ENCODE measurements around the gene NEK11. TPM values are rescaled to one million over a fixed set of nuclear protein-coding genes. Genes with fewer than 3 reads are reported as not detected.

NEK11 gene
- total and polyA plus RNA-seq, 4 experiments from 2014 or later, result 1.9 to 6.2 (median 4.5) TPM

DNA sequence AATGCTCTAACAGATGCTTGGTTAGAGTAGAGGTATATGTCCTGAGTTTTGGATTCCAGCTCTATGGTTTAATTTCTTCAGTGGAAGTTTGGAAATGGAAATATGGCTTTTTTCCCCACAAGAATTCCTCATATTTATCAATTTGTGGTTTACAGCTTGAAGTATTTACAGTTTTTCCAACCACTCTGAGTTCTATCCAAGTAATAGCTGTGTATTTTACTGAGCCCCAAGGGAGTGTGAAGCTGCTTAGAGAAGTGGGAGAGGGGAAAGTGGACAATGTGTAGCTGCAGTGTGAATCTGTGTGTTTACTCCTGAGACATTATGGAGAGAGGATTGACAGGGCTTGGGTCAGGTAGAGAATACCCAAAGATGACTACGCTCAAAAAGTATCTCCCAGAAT lies 54.5 kb downstream of the NEK11 start:
- ChIA-PET CTCF (ENCODE audit: partially characterized antibody) (interaction anchor here (0.7 kb wide), 1 partner anchor 9 kb away, joined by 3 read pairs; no protein-coding TSS in a partner anchor), POLR2A (ENCODE audit: partially characterized antibody) (no interaction called here)
- no peaks in the 10 kb centered on the region for H3K27me3 ChIP-seq (ENCODE audit: insufficient read depth, low read length)
- no peak for DNase-seq
- H3K4me3 ChIP-seq (ENCODE audit: low read length in 2 of 2), result no peak overlapping the region
- H3K27ac Mint-ChIP-seq, result no peak overlapping the region
- H3K27me3 Mint-ChIP-seq, result no peaks in the 10 kb centered on the region
- H3K36me3 ChIP-seq (ENCODE audit: insufficient read depth, low read length), result no peaks in the 10 kb centered on the region
- peaks cover 0 to 2% (median 0%) of the 10 kb centered on the region in 8 donors for H3K9me3 Mint-ChIP-seq
- H3K27ac ChIP-seq (ENCODE audit: low read depth, low read length), result no peak overlapping the region
- no peaks in the 10 kb centered on the region for H3K9me3 ChIP-seq (ENCODE audit: control insufficient read depth in 1 of 2, low read length in 2 of 2)
- H3K4me1 Mint-ChIP-seq, result peaks cover 0 to 2% (median 0%) of the 10 kb centered on the region in 4 donors
- intact Hi-C loops (cut with micrococcal nuclease), result no loop called here
- peaks cover 0 to 9% of the 10 kb centered on the region in 2 donors for H3K36me3 Mint-ChIP-seq
- no peak overlapping the region for H3K4me3 Mint-ChIP-seq
- no peaks in the 10 kb centered on the region for H3K4me1 ChIP-seq (ENCODE audit: insufficient read depth, low read length)

DNA sequence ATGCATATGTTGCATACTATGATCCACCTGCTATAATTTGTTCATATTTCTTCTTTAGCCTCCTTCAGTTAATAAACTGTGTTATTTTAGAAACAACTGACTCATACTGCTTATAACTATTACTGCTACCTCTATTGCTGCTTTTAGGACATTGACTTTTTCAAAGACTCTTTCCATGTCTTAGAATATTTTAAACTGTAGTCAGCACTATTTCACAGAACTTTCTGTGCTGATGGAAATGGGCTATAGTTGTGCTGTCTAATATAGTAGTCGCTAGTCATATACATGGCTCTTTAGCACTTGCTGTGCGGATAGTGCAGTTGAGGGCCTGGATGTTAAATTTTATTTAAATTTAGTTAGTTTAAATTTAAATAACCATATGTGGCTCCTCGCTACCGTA lies 55.6 kb downstream of the NEK11 start:
- no peak overlapping the region for H3K27ac ChIP-seq (ENCODE audit: low read depth, low read length)
- Mint-ChIP-seq H3K27me3 (no peaks in the 10 kb centered on the region), H3K36me3 (peaks cover 0 to 9% of the 10 kb centered on the region in 2 donors), H3K4me1 (peaks cover 0 to 2% (median 0%) of the 10 kb centered on the region in 4 donors), H3K9me3 (peaks cover 0 to 2% (median 0%) of the 10 kb centered on the region in 8 donors), H3K27ac (no peak overlapping the region), H3K4me3 (no peak overlapping the region)
- no peaks in the 10 kb centered on the region for H3K9me3 ChIP-seq (ENCODE audit: control insufficient read depth in 1 of 2, low read length in 2 of 2)
- no peak overlapping the region for H3K4me3 ChIP-seq (ENCODE audit: low read length in 2 of 2)
- intact Hi-C loops (cut with micrococcal nuclease), result no loop called here
- no peaks in the 10 kb centered on the region for H3K36me3 ChIP-seq (ENCODE audit: insufficient read depth, low read length)
- ChIA-PET POLR2A (ENCODE audit: partially characterized antibody) (no interaction called here), CTCF (ENCODE audit: partially characterized antibody) (no interaction called here)
- DNase-seq, result no peak
- H3K27me3 ChIP-seq (ENCODE audit: insufficient read depth, low read length), result no peaks in the 10 kb centered on the region
- H3K4me1 ChIP-seq (ENCODE audit: insufficient read depth, low read length), result no peaks in the 10 kb centered on the region

DNA sequence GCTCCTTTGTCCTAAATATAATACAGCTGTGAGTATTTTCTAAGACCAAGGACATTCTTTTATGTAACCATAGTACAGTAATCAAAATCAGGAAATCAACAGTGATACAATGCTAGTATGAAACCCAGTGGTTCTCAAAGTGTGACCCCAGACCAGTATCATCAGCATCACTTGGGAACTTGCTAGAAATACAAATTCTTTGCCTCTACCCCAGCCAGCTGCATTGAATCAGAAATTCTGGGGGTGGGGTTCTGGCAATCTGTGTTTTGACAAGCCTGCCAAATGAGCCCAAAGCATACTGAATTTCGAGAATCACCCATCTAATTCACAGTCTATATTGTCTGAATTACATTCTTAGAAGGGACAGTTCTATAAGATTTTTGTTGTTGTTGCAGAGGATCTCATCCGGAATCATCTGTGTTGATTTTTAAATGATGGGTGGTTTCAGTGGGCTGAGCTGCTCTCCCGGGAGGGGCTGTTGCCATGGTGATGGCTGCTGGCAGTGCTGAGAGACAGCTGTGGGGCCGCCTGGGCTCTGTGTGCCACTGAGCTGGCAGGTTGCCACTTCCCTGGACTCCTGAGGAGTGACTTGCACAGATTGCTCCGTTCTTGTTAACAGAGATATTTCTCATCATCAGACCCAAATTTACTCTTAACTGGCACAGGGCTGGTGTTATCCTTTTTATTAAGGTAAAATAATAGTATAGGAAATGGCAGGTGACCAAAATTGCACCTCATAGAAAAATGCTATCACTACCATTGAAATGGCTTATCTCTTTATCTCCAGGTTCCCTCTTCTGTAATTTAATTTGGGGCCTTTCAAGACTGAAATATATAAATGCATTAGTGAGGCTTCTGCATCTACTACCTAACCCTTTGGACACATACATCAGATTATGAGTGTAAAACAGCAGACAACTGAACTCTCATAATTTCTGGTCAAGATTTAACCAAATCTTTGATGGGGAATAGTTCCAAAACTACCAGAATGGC lies 56.5 kb downstream of the NEK11 start:
- CTCF ChIA-PET (ENCODE audit: partially characterized antibody), result no interaction called here
- no peaks in the 10 kb centered on the region for H3K27me3 Mint-ChIP-seq
- Histone ChIP-seq H3K27me3 (ENCODE audit: insufficient read depth, low read length) (no peaks in the 10 kb centered on the region), H3K4me1 (ENCODE audit: insufficient read depth, low read length) (no peaks in the 10 kb centered on the region), H3K27ac (ENCODE audit: low read depth, low read length) (no peak overlapping the region), H3K4me3 (ENCODE audit: low read length in 2 of 2) (no peak overlapping the region), H3K9me3 (ENCODE audit: control insufficient read depth in 1 of 2, low read length in 2 of 2) (no peaks in the 10 kb centered on the region), H3K36me3 (ENCODE audit: insufficient read depth, low read length) (no peaks in the 10 kb centered on the region)
- intact Hi-C loops (cut with micrococcal nuclease), result no loop called here
- H3K4me3 Mint-ChIP-seq, result no peak overlapping the region
- peaks cover 0 to 9% of the 10 kb centered on the region in 2 donors for H3K36me3 Mint-ChIP-seq
- H3K9me3 Mint-ChIP-seq, result peaks cover 0 to 2% (median 0%) of the 10 kb centered on the region in 8 donors
- POLR2A ChIA-PET (ENCODE audit: partially characterized antibody), result no interaction called here
- no peak for DNase-seq
- H3K27ac Mint-ChIP-seq, result no peak overlapping the region
- peaks cover 0 to 2% (median 0%) of the 10 kb centered on the region in 4 donors for H3K4me1 Mint-ChIP-seq

DNA sequence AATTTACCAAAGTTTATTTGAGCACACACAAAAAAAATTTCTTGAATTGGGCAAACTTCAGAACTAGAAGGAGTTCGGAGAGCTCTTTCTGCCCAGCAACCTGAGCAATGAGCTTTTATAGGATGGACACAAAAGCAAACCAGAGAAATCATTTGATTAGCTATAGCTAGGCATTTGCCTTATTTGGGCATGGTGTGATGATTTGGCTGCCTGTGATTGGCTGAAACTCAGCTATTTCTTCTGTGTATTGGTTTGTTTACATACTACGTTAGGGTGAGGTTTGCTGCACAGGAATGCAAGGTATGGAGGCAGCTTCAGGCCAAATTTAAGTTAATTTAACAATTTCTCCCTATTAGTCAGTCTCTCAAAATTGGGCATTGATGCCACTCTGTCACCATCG lies 65.1 kb downstream of the NEK11 start:
- Mint-ChIP-seq H3K4me3 (no peak overlapping the region), H3K36me3 (no peaks in the 10 kb centered on the region), H3K27ac (no peak overlapping the region), H3K9me3 (peaks cover 0 to 1% (median 0%) of the 10 kb centered on the region in 8 donors), H3K27me3 (peaks cover 0 to 2% of the 10 kb centered on the region in 2 donors), H3K4me1 (no peaks in the 10 kb centered on the region)
- H3K27me3 ChIP-seq (ENCODE audit: insufficient read depth, low read length), result no peaks in the 10 kb centered on the region
- no peak overlapping the region for H3K27ac ChIP-seq (ENCODE audit: low read depth, low read length)
- H3K4me3 ChIP-seq (ENCODE audit: low read length in 2 of 2), result no peak overlapping the region
- intact Hi-C loops (cut with micrococcal nuclease), result no loop called here
- CTCF ChIA-PET (ENCODE audit: partially characterized antibody), result no interaction called here
- no peaks in the 10 kb centered on the region for H3K36me3 ChIP-seq (ENCODE audit: insufficient read depth, low read length)
- POLR2A ChIA-PET (ENCODE audit: partially characterized antibody), result no interaction called here
- no peak for DNase-seq
- no peaks in the 10 kb centered on the region for H3K4me1 ChIP-seq (ENCODE audit: insufficient read depth, low read length)
- H3K9me3 ChIP-seq (ENCODE audit: control insufficient read depth in 1 of 2, low read length in 2 of 2), result no peaks in the 10 kb centered on the region

DNA sequence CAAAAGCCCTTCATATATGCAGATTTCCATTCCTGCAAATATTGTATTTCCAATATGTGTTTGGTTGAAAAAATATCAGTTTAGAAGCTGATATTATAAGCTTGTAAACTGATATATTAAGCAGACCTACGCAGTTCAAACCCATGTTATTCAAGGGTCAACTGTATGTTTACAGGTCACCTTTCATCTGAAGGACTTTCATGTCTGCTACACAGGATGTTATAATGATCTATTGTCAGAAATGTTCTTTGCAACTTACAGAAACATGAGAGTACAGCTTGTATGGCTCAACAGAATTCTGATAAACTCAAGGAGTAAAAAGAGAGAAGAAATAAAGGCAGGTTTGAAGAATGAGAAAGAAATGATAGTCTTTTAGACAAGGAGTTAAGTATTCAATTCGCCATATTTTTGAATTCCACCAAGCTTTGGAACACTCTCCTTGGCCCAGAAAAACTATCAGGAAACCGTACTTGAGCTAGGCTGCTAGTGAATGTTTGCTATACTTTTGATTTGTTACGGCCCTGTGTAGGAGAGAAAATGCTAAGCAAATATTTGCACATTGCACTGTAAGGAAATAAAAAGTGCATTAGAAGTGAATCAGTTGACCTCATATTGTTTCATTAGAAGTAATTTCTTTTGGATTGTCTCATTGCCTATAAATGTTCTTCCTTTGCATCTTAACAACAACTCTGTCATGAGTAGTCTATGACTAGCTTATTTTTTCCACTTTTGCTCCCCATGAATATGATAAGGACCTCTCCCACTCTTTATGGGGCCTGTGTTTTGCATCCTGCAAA lies 81.2 kb downstream of the NEK11 start:
- Mint-ChIP-seq H3K27ac (no peak overlapping the region), H3K4me3 (no peak overlapping the region), H3K9me3 (peaks cover 0 to 9% (median 5%) of the 10 kb centered on the region in 8 donors), H3K4me1 (no peaks in the 10 kb centered on the region), H3K27me3 (no peaks in the 10 kb centered on the region), H3K36me3 (peaks cover 0 to 9% of the 10 kb centered on the region in 2 donors)
- Histone ChIP-seq H3K4me1 (ENCODE audit: insufficient read depth, low read length) (no peaks in the 10 kb centered on the region), H3K9me3 (ENCODE audit: control insufficient read depth in 1 of 2, low read length in 2 of 2) (no peaks in the 10 kb centered on the region), H3K27ac (ENCODE audit: low read depth, low read length) (no peak overlapping the region), H3K4me3 (ENCODE audit: low read length in 2 of 2) (no peak overlapping the region), H3K27me3 (ENCODE audit: insufficient read depth, low read length) (no peaks in the 10 kb centered on the region), H3K36me3 (ENCODE audit: insufficient read depth, low read length) (no peaks in the 10 kb centered on the region)
- ChIA-PET POLR2A (ENCODE audit: partially characterized antibody) (no interaction called here), CTCF (ENCODE audit: partially characterized antibody) (interaction anchor here (1.0 kb wide), 1 partner anchor 66 kb away, joined by 3 read pairs; no protein-coding TSS in a partner anchor)
- DNase-seq, result no peak
- intact Hi-C loops (cut with micrococcal nuclease), result no loop called here

DNA sequence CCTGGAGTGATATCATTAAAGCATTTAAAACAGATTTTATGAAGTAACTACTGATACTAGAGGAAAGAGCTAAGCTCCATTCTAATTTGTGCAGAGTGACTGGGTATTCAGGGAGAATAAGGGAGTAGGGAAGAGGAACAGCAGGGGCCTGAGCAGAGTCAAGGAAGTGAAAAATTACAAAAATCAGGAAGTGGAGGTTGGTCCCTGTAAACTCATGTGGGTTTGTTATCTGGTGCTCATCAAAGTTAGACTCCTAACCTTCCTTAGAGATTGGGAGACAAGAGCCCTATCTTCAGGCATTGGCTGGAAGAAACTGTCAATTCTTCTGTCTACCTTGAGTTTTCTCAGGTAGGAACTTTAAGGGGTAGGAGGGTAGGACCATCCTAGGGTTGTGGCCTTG lies 82.5 kb downstream of the NEK11 start:
- H3K4me3 Mint-ChIP-seq, result no peak overlapping the region
- H3K27me3 ChIP-seq (ENCODE audit: insufficient read depth, low read length), result no peaks in the 10 kb centered on the region
- no peak for DNase-seq
- H3K9me3 Mint-ChIP-seq, result peaks cover 0 to 2% (median 0%) of the 10 kb centered on the region in 8 donors
- H3K36me3 ChIP-seq (ENCODE audit: insufficient read depth, low read length), result no peaks in the 10 kb centered on the region
- ChIA-PET CTCF (ENCODE audit: partially characterized antibody) (no interaction called here), POLR2A (ENCODE audit: partially characterized antibody) (no interaction called here)
- H3K4me1 ChIP-seq (ENCODE audit: insufficient read depth, low read length), result no peaks in the 10 kb centered on the region
- no peaks in the 10 kb centered on the region for H3K9me3 ChIP-seq (ENCODE audit: control insufficient read depth in 1 of 2, low read length in 2 of 2)
- H3K27ac ChIP-seq (ENCODE audit: low read depth, low read length), result no peak overlapping the region
- no peak overlapping the region for H3K4me3 ChIP-seq (ENCODE audit: low read length in 2 of 2)
- H3K27ac Mint-ChIP-seq, result no peak overlapping the region
- peaks cover 0 to 3% of the 10 kb centered on the region in 2 donors for H3K36me3 Mint-ChIP-seq
- H3K27me3 Mint-ChIP-seq, result no peaks in the 10 kb centered on the region
- intact Hi-C loops (cut with micrococcal nuclease), result no loop called here
- H3K4me1 Mint-ChIP-seq, result no peaks in the 10 kb centered on the region

DNA sequence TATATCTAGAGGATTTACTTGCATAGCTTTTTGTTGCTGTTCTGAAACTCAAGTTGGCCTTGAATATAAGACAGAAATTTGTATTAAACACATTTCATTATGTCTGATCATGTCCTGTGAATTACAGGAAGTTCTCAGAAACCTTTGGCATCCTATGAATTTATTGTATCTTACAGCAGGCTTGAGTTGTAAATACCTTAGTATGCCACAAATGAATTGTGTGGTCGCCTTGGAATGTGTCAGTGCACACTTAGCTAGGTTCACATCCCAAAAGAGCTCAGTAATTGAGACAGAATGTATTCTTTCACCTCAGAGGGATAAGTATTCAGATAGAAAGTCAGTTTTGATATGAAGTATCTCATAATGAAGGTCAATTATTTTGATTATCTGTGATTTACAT lies 83.4 kb downstream of the NEK11 start:
- H3K9me3 ChIP-seq (ENCODE audit: control insufficient read depth in 1 of 2, low read length in 2 of 2), result no peaks in the 10 kb centered on the region
- no peaks in the 10 kb centered on the region for H3K36me3 ChIP-seq (ENCODE audit: insufficient read depth, low read length)
- intact Hi-C loops (cut with micrococcal nuclease), result no loop called here
- Mint-ChIP-seq H3K27ac (no peak overlapping the region), H3K9me3 (peaks cover 0 to 2% (median 0%) of the 10 kb centered on the region in 8 donors), H3K27me3 (no peaks in the 10 kb centered on the region), H3K4me3 (no peak overlapping the region), H3K4me1 (no peaks in the 10 kb centered on the region), H3K36me3 (peaks cover 0 to 3% of the 10 kb centered on the region in 2 donors)
- CTCF ChIA-PET (ENCODE audit: partially characterized antibody), result no interaction called here
- POLR2A ChIA-PET (ENCODE audit: partially characterized antibody), result no interaction called here
- no peaks in the 10 kb centered on the region for H3K4me1 ChIP-seq (ENCODE audit: insufficient read depth, low read length)
- DNase-seq, result no peak
- H3K27ac ChIP-seq (ENCODE audit: low read depth, low read length), result no peak overlapping the region
- H3K27me3 ChIP-seq (ENCODE audit: insufficient read depth, low read length), result no peaks in the 10 kb centered on the region
- H3K4me3 ChIP-seq (ENCODE audit: low read length in 2 of 2), result no peak overlapping the region

Measured in CD4-positive, alpha-beta memory T cell (primary cell).